Kidney (tissue), 14 donors: ENCODE measurements around the gene CDKN2D. TPM values are rescaled to one million over a fixed set of nuclear protein-coding genes. Genes with fewer than 3 reads are reported as not detected.

Source experiments
- DNase-seq, 5 donors: peaks; one replicate each; pipeline ENCODE4 v3.0.0-alpha.2; 2013 to 2020
- FAIRE-seq: peaks from 2 replicates; lab custom pipeline; 2012; peaks lifted over from hg19 to GRCh38; lab: Jason Lieb, UNC
- H3K27ac ChIP-seq, 2 donors: one replicate each; pipeline ENCODE4 v1.7.0; 2013; ENCODE audit warnings: low read depth in 2 of 2, low read length in 2 of 2, inconsistent platforms in 1 of 2
- H3K27me3 ChIP-seq: one replicate; pipeline ENCODE4 v1.7.1; 2013; ENCODE audit warnings: low read length, inconsistent platforms; ENCODE audit not compliant: control insufficient read depth, insufficient read depth
- H3K36me3 ChIP-seq, 3 donors: one replicate each; pipeline versions ENCODE4 v1.7.0 to v1.7.1; 2013; ENCODE audit warnings: low read length in 3 of 3, control low read depth in 1 of 3, inconsistent platforms in 1 of 3; ENCODE audit not compliant: insufficient read depth in 3 of 3, control insufficient read depth in 2 of 3
- H3K4me1 ChIP-seq, 3 donors: one replicate each; pipeline versions ENCODE4 v1.7.0 to v1.7.1; 2013; ENCODE audit warnings: low read length in 3 of 3, inconsistent platforms in 1 of 3, low read depth in 1 of 3; ENCODE audit not compliant: control insufficient read depth in 2 of 3, insufficient read depth in 2 of 3
- H3K4me3 ChIP-seq, 3 donors: one replicate each; pipeline versions ENCODE4 v1.7.0 to v1.8.1; 2013; ENCODE audit warnings: low read length in 3 of 3, control low read depth in 1 of 3, inconsistent platforms in 1 of 3
- H3K9ac ChIP-seq, 3 donors: one replicate each; pipeline versions ENCODE4 v1.7.0 to v1.7.1; 2013; ENCODE audit warnings: low read length in 3 of 3, control low read depth in 1 of 3, inconsistent platforms in 1 of 3
- H3K9me3 ChIP-seq, 3 donors: one replicate each; pipeline versions ENCODE4 v1.7.0 to v1.7.1; 2013; ENCODE audit warnings: low read length in 3 of 3, control low read depth in 1 of 3, inconsistent platforms in 1 of 3; ENCODE audit not compliant: control insufficient read depth in 2 of 3, insufficient read depth in 1 of 3
- intact Hi-C: fragments of 100-400 bp; cut with DNase I; formaldehyde crosslinking; loops from one replicate; pipeline ENCODE4 v1.11.1; 2022
- polyA plus RNA-seq: library from polyadenylated mRNA; stranded (reverse); fragments of 350-450 nt; fragmentation: Illumina TruSeq; extraction: RNeasy Lipid Tissue Mini Kit (QIAGEN cat#74804); gene quantifications from one replicate; pipeline ENCODE4 v1.2.3, GENCODE V29; 2014; ENCODE audit warnings: low read depth, low replicate concordance; ENCODE audit not compliant: insufficient read depth
- total RNA-seq: library from RNA; stranded (reverse); fragmentation: NEBNext Ultra II Directional; extraction: Animal tissue kit (Norgen Biotek cat#: 25700); gene quantifications from one replicate; pipeline ENCODE4 v1.2.1, GENCODE V29; 2021
- TF ChIP-seq, protein P1 (sequence below): IDR thresholded peaks from 3 replicates; pipeline ENCODE4 v1.5.1; 2012; ENCODE audit warnings: mild to moderate bottlenecking, moderate library complexity, borderline replicate concordance; ENCODE audit not compliant: insufficient read depth; ENCODE audit errors: extremely low read depth
- donor health status: control.
- donor health status: control.
- donor health status: control.
- donor health status: control.
- donor health status: control.
- donor health status: DM: yes; HTN: yes; CAD: no.
- donor health status: Normal renal cell carcinoma (clear cell type).

Gene CDKN2D
- total and polyA plus RNA-seq, 2 donors from 2014 or later: 8.8 to 14.7 TPM

GRCh38 chr19:10548746-10549276 lies 20.0 kb downstream of the CDKN2D start:
- Histone ChIP-seq H3K4me3 (no peak overlapping the region), H3K4me1 (peaks cover 0 to 6% (median 0%) of the 10 kb centered on the region in 3 donors), H3K9me3 (no peaks in the 10 kb centered on the region), H3K27ac (no peak overlapping the region), H3K27me3 (no peaks in the 10 kb centered on the region), H3K9ac (no peak overlapping the region), H3K36me3 (peaks cover 0 to 43% (median 25%) of the 10 kb centered on the region in 3 donors)
- TF ChIP-seq, protein P1, sequence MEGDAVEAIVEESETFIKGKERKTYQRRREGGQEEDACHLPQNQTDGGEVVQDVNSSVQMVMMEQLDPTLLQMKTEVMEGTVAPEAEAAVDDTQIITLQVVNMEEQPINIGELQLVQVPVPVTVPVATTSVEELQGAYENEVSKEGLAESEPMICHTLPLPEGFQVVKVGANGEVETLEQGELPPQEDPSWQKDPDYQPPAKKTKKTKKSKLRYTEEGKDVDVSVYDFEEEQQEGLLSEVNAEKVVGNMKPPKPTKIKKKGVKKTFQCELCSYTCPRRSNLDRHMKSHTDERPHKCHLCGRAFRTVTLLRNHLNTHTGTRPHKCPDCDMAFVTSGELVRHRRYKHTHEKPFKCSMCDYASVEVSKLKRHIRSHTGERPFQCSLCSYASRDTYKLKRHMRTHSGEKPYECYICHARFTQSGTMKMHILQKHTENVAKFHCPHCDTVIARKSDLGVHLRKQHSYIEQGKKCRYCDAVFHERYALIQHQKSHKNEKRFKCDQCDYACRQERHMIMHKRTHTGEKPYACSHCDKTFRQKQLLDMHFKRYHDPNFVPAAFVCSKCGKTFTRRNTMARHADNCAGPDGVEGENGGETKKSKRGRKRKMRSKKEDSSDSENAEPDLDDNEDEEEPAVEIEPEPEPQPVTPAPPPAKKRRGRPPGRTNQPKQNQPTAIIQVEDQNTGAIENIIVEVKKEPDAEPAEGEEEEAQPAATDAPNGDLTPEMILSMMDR: no peak
- no peak for FAIRE-seq
- intact Hi-C loops: no loop called here
- no peak for DNase-seq

DNA sequence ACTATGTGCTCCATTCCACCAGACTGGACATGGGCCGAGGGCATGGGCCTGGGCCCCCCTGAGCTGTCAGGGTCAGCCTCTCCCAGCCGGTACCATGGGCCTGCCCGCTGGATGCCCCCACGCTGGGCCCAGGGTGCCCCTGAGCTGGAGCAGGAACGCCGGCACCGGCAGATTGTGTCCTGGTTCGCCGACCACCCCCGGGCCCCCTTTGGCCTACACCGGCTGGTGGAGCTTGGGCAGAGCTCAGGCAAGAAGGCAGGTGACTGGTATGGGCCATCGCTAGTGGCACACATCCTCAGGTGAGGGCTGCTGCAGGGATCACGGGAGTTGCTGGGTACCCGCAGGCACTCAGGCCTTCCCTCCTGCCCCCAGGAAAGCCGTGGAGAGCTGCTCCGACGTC lies 22.0 kb downstream of the CDKN2D start:
- no peak overlapping the region for H3K9ac ChIP-seq
- peaks cover 0 to 6% (median 0%) of the 10 kb centered on the region in 3 donors for H3K4me1 ChIP-seq
- intact Hi-C loops: no loop called here
- TF ChIP-seq, protein P1: no peak
- H3K27me3 ChIP-seq: no peaks in the 10 kb centered on the region
- H3K36me3 ChIP-seq: peaks cover 0 to 32% (median 15%) of the 10 kb centered on the region in 3 donors
- no peak for FAIRE-seq
- DNase-seq: no peak
- no peaks in the 10 kb centered on the region for H3K9me3 ChIP-seq
- H3K4me3 ChIP-seq: no peak overlapping the region
- H3K27ac ChIP-seq: no peak overlapping the region

DNA sequence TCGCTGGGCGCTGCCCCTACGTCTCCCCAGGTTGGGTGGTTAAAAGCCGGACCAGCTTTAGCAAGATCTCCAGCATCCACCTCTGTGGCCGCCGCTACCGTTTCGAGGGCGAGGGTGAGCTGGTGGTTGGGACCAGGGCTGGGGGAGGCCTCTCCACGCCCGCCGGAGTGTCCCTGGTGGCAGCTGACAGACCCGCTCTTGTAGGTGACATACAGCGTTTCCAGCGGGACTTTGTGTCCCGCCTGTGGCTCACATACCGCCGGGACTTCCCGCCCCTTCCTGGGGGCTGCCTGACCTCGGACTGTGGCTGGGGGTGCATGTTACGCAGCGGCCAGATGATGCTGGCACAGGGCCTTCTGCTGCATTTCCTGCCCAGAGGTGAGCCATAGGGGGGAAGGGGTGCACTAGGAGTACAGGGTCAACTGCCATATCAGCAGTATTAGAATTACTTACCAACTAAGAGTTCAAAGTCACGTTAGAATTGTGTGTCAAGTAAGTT lies 24.0 kb downstream of the CDKN2D start:
- H3K27ac ChIP-seq: peak overlapping the region; percentile 77 to 87
- H3K27me3 ChIP-seq: no peaks in the 10 kb centered on the region
- FAIRE-seq (no peak), DNase-seq (peak in 1 of 5 donors; percentile 55)
- H3K4me3 ChIP-seq: peak overlapping the region; percentile 51 to 92 (median 89)
- no peaks in the 10 kb centered on the region for H3K9me3 ChIP-seq
- H3K9ac ChIP-seq: peak overlapping the region in 2 of 3 donors; percentile 58 to 88
- H3K36me3 ChIP-seq: peaks cover 0 to 24% (median 15%) of the 10 kb centered on the region in 3 donors
- TF ChIP-seq, protein P1: no peak
- H3K4me1 ChIP-seq: peaks cover 0 to 6% (median 0%) of the 10 kb centered on the region in 3 donors
- intact Hi-C loops: no loop called here
